HFF-Myc (cell line): ENCODE measurements around the gene NPTN.
A peak's percentile ranks its signal among the peaks of the same experiment; 100 is the strongest.
"Not testable (repeated sequence)": the region's sequence is repeated elsewhere in the genome, so short reads cannot be mapped to it uniquely, and the experiment has no call there.

Experiments used
- DNase-seq: peaks from one replicate; pipeline ENCODE4 v3.0.0-alpha.2; 2011; ENCODE audit warnings: low read depth; ENCODE audit errors: extremely low read depth
- H3K4me3 ChIP-seq: replicated peaks from 2 replicates; pipeline ENCODE4 v1.5.1; 2011; ENCODE audit warnings: low read depth, mild to moderate bottlenecking, control low read depth, low read length
- CTCF ChIP-seq: IDR thresholded peaks from 2 replicates; pipeline ENCODE4 v1.5.1; 2012; ENCODE audit warnings: mild to moderate bottlenecking, low read depth, low read length, control low read depth; ENCODE audit errors: missing control alignments

The NPTN gene

DNA sequence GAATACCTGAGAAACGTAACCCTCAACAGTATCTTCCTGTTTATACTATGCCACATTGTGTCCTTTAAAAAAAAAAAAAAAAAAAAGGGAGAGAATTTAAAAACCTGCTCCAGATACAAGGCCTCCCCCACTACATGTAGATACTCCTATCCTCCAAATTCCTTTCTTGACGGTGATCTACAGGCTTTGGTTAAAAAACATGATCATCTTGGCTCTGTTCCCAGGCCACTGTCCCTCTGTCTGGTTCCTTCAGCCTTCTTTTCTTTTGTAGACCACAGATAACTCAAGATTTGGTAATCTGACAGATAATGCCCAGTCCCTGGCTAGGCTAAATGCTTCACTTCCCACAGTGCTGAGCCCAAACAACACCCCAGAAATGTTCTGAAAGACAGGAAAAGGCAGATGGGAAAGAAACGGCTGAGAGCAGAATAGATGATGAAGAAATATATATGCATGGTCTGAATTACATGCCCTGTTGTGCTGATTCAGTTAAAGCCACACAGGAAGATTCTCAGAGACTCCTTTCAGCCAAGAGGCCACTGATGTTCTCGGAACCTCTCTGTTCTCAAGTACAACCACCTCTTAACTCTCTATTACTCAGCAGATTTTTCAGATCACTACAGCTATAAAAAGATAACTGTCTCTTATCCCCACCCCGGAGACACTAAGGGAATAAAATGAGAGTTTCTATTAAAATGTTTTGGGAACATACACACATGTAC lies 48.3 kb downstream of the NPTN start:
- DNase-seq: no peak
- TF ChIP-seq CTCF: no peak

GRCh38 chr15:73583544-73583943 lies 49.6 kb downstream of the NPTN start:
- no peak overlapping the region for H3K4me3 ChIP-seq
- DNase-seq: no peak
- no peak for TF ChIP-seq CTCF

More for the DNA sequence above, 48.3 kb downstream of the NPTN start:
- H3K4me3 ChIP-seq: no peak overlapping the region

GRCh38 chr15:73582851-73583379 lies 50.3 kb downstream of the NPTN start:
- H3K4me3 ChIP-seq: no peak overlapping the region
- no peak for TF ChIP-seq CTCF
- no peak for DNase-seq

GRCh38 chr15:73578026-73578425 lies 55.2 kb downstream of the NPTN start:
- no peak for DNase-seq
- TF ChIP-seq CTCF: no peak
- no peak overlapping the region for H3K4me3 ChIP-seq

DNA sequence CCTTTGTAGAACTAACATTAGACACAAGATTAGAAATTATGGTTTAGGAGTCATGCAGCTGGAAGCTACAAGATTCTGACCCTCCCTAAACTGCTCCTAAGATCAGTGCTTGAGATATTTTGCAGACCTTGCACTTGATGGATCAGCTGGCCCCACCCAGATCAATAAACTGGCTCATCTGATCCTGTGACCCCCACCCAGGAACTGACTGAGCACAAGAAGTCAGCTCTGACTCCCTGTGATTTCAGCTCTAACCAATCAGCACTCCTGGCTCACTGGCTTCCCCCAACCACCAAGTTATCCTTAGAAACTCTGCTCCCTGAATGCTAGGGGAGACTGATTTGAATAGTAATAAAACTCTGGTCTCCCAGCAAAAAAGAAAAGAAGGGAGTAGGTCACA lies 55.6 kb downstream of the NPTN start:
- not testable (repeated sequence) for DNase-seq, H3K4me3 ChIP-seq

- H3K4me3 ChIP-seq: no peak overlapping the region
- peak; percentile 56 for DNase-seq
- TF ChIP-seq CTCF: no peak
These were observed 57.4 kb downstream of the NPTN start for GRCh38 chr15:73575636-73576247.

GRCh38 chr15:73573572-73573971 lies 59.6 kb downstream of the NPTN start:
- H3K4me3 ChIP-seq: no peak overlapping the region
- peak; percentile 60 for DNase-seq
- no peak for TF ChIP-seq CTCF
